K562 (cell line): ENCODE measurements around the gene TTC23L. TPM values are rescaled to one million over a fixed set of nuclear protein-coding genes. Genes with fewer than 3 reads are reported as not detected.

Experiments used
- ATF1 ChIP-seq, 2 experiments: fragments of 450-650 bp in 1 of 2; IDR thresholded peaks; 2 replicates each; pipeline ENCODE4 v1.6.1; 2016; ENCODE audit warnings: missing compliant biosample characterization in 1 of 2, missing genetic modification characterization in 1 of 2
- BHLHE40 ChIP-seq: IDR thresholded peaks from 2 replicates; pipeline ENCODE4 v1.6.1; 2011; ENCODE audit warnings: low read length, improper control_type of control experiment
- CBX2 ChIP-seq: fragments of 200-600 bp; sonication (generic); IDR thresholded peaks from one replicate; pipeline ENCODE4 v1.6.1; 2012; ENCODE audit warnings: mild to moderate bottlenecking, low read length, inconsistent platforms; ENCODE audit not compliant: insufficient read depth, poor library complexity, severe bottlenecking
- ELK1 ChIP-seq: sonication (generic); formaldehyde crosslinking; IDR thresholded peaks from 2 replicates; pipeline ENCODE4 v1.8.1; 2022; ENCODE audit warnings: missing genetic modification reagents
- GABPB2 ChIP-seq: fragments of 250-450 bp; sonication (Bioruptor Pico); conservative IDR thresholded peaks from 2 replicates; pipeline ENCODE4 v1.5.1; 2021; ENCODE audit warnings: mild to moderate bottlenecking
- HDAC3 ChIP-seq: fragments of 450-650 bp; IDR thresholded peaks from 2 replicates; pipeline ENCODE4 v1.6.1; 2018; ENCODE audit warnings: borderline replicate concordance, mild to moderate bottlenecking, moderate library complexity; ENCODE audit not compliant: partially characterized antibody
- HES1 ChIP-seq: fragments of 450-650 bp; IDR thresholded peaks from 2 replicates; pipeline ENCODE4 v1.6.1; 2016; ENCODE audit warnings: low read depth, mild to moderate bottlenecking, moderate library complexity
- HMBOX1 ChIP-seq: sonication (generic); IDR thresholded peaks from 2 replicates; pipeline ENCODE4 v1.6.1; 2016
- MYBL2 ChIP-seq, 2 experiments: fragments of 450-650 bp in 1 of 2; sonication (generic) in 1 of 2; formaldehyde crosslinking in 1 of 2; IDR thresholded peaks; 2 replicates each; pipeline versions ENCODE4 v1.6.1 to v1.8.1; 2017 to 2022; ENCODE audit warnings: borderline replicate concordance in 1 of 2, inconsistent platforms in 1 of 2, low read depth in 1 of 2, mild to moderate bottlenecking in 1 of 2, missing genetic modification reagents in 1 of 2, moderate library complexity in 1 of 2
- POLR2AphosphoS2 ChIP-seq: IDR thresholded peaks from 2 replicates; pipeline ENCODE4 v1.6.1; 2012; ENCODE audit warnings: low read length, improper control_type of control experiment
- POLR2H ChIP-seq: IDR thresholded peaks from 2 replicates; pipeline ENCODE4 v1.6.1; 2016; ENCODE audit warnings: missing genetic modification characterization, low read depth, mild to moderate bottlenecking, control low read depth, missing compliant biosample characterization, moderate library complexity
- RBM15 ChIP-seq: fragments of 200-400 bp; formaldehyde crosslinking; IDR thresholded peaks from 2 replicates; pipeline ENCODE4 v1.6.1; 2018; ENCODE audit warnings: mild to moderate bottlenecking, low read length, moderate library complexity; ENCODE audit not compliant: insufficient read depth
- RFX7 ChIP-seq: fragments of 250-450 bp; sonication (Bioruptor Pico); IDR thresholded peaks from 2 replicates; pipeline ENCODE4 v1.5.1; 2021; ENCODE audit warnings: mild to moderate bottlenecking
- TEAD2 ChIP-seq: fragments of 450-650 bp; IDR thresholded peaks from 2 replicates; pipeline ENCODE4 v1.6.1; 2016; ENCODE audit warnings: missing genetic modification characterization, control low read depth, missing compliant biosample characterization
- TSHZ1 ChIP-seq: fragments of 250-450 bp; sonication (Bioruptor Pico); IDR thresholded peaks from 2 replicates; pipeline ENCODE4 v1.4.0; 2020; ENCODE audit warnings: mild to moderate bottlenecking, moderate library complexity
- ZC3H4 ChIP-seq: sonication (generic); formaldehyde crosslinking; IDR thresholded peaks from 2 replicates; pipeline ENCODE4 v1.9.0; 2021; ENCODE audit warnings: missing genetic modification reagents, borderline replicate concordance
- ZNF140 ChIP-seq: fragments of 250-450 bp; sonication (Bioruptor Pico); IDR thresholded peaks from 2 replicates; pipeline ENCODE4 v1.8.0; 2021; ENCODE audit warnings: moderate library complexity, mild to moderate bottlenecking, inconsistent platforms
- ZNF507 ChIP-seq: conservative IDR thresholded peaks from 2 replicates; pipeline ENCODE4 v1.6.1; 2017; ENCODE audit warnings: missing genetic modification characterization, missing compliant biosample characterization
- ZNF561 ChIP-seq: fragments of 450-650 bp; formaldehyde crosslinking; conservative IDR thresholded peaks from 2 replicates; pipeline ENCODE4 v1.4.0; 2020; ENCODE audit warnings: mild to moderate bottlenecking, moderate library complexity
- ZNF586 ChIP-seq: fragments of 450-650 bp; formaldehyde crosslinking; conservative IDR thresholded peaks from 2 replicates; pipeline ENCODE4 v1.4.0; 2020; ENCODE audit warnings: mild to moderate bottlenecking, moderate library complexity
- ZNF696 ChIP-seq: fragments of 250-450 bp; sonication (Bioruptor Pico); conservative IDR thresholded peaks from 2 replicates; pipeline ENCODE4 v1.4.0; 2020; ENCODE audit warnings: mild to moderate bottlenecking, moderate library complexity
- ZZZ3 ChIP-seq: fragments of 450-650 bp; IDR thresholded peaks from 2 replicates; pipeline ENCODE4 v1.6.1; 2016; ENCODE audit warnings: antibody characterized with exemption, mild to moderate bottlenecking, moderate library complexity
- polyA plus RNA-seq, 8 experiments: library from polyadenylated mRNA; depleted of rRNA in 4 of 8; stranded (reverse) in 5 of 8; unstranded in 3 of 8; fragments of >200 nt; fragmentation: Nextera tagmentation in 2 of 8; fragmentation: Illumina TruSeq in 1 of 8; extraction: Ambion mirVana in 2 of 8; extraction: Trizol in 1 of 8; gene quantifications; 2 replicates each; pipeline versions ENCODE4 v1.2.1 to v1.2.3, GENCODE V29; 2011 to 2014; ENCODE audit warnings: inconsistent platforms in 1 of 8, missing spikeins in 1 of 8
- total RNA-seq, 7 experiments: library from RNA; depleted of rRNA in 6 of 7; stranded (reverse); fragments of >200 nt in 6 of 7; fragmentation: Illumina TruSeq in 2 of 7; extraction: Trizol in 2 of 7; gene quantifications; 2 replicates each; pipeline versions ENCODE4 v1.2.1 to v1.2.3, GENCODE V29; 2011 to 2021; ENCODE audit warnings: low replicate concordance in 1 of 7

The TTC23L gene
- total and polyA plus RNA-seq, 9 of the 15 experiments (the other 6 are each of a cell fraction or from before 2014, with no cell fraction given) = 0.03 to 0.32 (median 0.14) TPM; not detected in 2

- TF ChIP-seq TSHZ1 (CRISPR knock-in tag) (no peak), GABPB2 (CRISPR knock-in tag) (no peak), ZNF140 (CRISPR knock-in tag) (no peak), MYBL2 (IDR thresholded peaks at IDR 0.05; ENCODE audit: low read depth) (no peak), MYBL2 (CRISPR knock-in tag; IDR thresholded peaks at IDR 0.05; ENCODE audit: borderline replicate concordance) (no peak), ELK1 (CRISPR knock-in tag) (no peak), TEAD2 (tag) (no peak), ZNF586 (CRISPR knock-in tag) (no peak), POLR2H (tag) (no peak), HMBOX1 (no peak), HDAC3 (no peak), BHLHE40 (no peak), ZNF696 (no peak), ZNF561 (CRISPR knock-in tag) (no peak), RBM15 (no peak), ATF1 (CRISPR knock-in tag; IDR thresholded peaks at IDR 0.05) (no peak), ATF1 (tag; IDR thresholded peaks at IDR 0.05) (peak; percentile 29), POLR2AphosphoS2 (no peak), ZZZ3 (no peak), ZNF507 (tag) (no peak), HES1 (no peak), RFX7 (CRISPR knock-in tag) (no peak), ZC3H4 (no peak; the same call in 1 of the 2 replicates), CBX2 (no peak)
Measured at GRCh38 chr5:34929720-34930461, 90.9 kb downstream of the TTC23L start (continued).
